HEK293 (cell line): ENCODE results near the gene PRM3.

Source experiments
- CTCF ChIA-PET: fragments of 350-600 bp; formaldehyde crosslinking; extraction: SDS; loops from one replicate; lab custom pipeline; 2021; ENCODE audit warnings: antibody characterized with exemption; lab: Yijun Ruan, JAX
- POLR2A ChIA-PET: fragments of 300-600 bp; formaldehyde crosslinking; extraction: SDS; loops from one replicate; lab custom pipeline; 2020; ENCODE audit warnings: antibody characterized with exemption, inconsistent platforms; lab: Yijun Ruan, JAX
- H3K27ac ChIP-seq: fragments of 200-500 bp; sonication (Bioruptor generic); 2 replicates; pipeline ENCODE4 v1.5.1; 2014; ENCODE audit warnings: low read depth, low read length, control low read depth, inconsistent platforms; ENCODE audit errors: extremely low read depth
- H3K36me3 ChIP-seq, 2 experiments: fragments of 200-500 bp in 1 of 2; sonication (Bioruptor generic) in 1 of 2; 1 replicate in 1 of 2; 2 replicates in 1 of 2; pipeline ENCODE4 v1.5.1; 2014 to 2017; ENCODE audit warnings: inconsistent platforms in 2 of 2, low read length in 2 of 2; ENCODE audit not compliant: control insufficient read depth in 2 of 2, insufficient read depth in 1 of 2
- H3K4me1 ChIP-seq: fragments of 200-500 bp; sonication (Bioruptor generic); 2 replicates; pipeline ENCODE4 v1.5.1; 2014; ENCODE audit warnings: mild to moderate bottlenecking, low read length, inconsistent platforms; ENCODE audit not compliant: control insufficient read depth, insufficient read depth
- H3K4me3 ChIP-seq: 2 replicates; pipeline ENCODE4 v1.5.1; 2011; ENCODE audit warnings: low read depth, mild to moderate bottlenecking, control low read depth, low read length, moderate library complexity
- H3K9me3 ChIP-seq: fragments of 200-500 bp; sonication (Bioruptor generic); 2 replicates; pipeline ENCODE4 v1.5.1; 2014; ENCODE audit warnings: low read depth, low read length, inconsistent platforms; ENCODE audit not compliant: control insufficient read depth, insufficient read depth
- YY2 ChIP-seq: fragments of 450-650 bp; formaldehyde crosslinking; IDR thresholded peaks from 2 replicates; pipeline ENCODE4 v1.5.1; 2016; ENCODE audit warnings: missing biosample characterization, missing genetic modification characterization
- ZBTB48 ChIP-seq: fragments of 450-650 bp; formaldehyde crosslinking; IDR thresholded peaks from 2 replicates; pipeline ENCODE4 v1.5.1; 2016; ENCODE audit warnings: missing biosample characterization, missing genetic modification characterization
- ZBTB8A ChIP-seq: fragments of 450-650 bp; formaldehyde crosslinking; IDR thresholded peaks from 2 replicates; pipeline ENCODE4 v1.5.1; 2016; ENCODE audit warnings: missing biosample characterization, missing genetic modification characterization
- ZNF121 ChIP-seq: fragments of 450-650 bp; formaldehyde crosslinking; IDR thresholded peaks from 2 replicates; pipeline ENCODE4 v1.5.1; 2016; ENCODE audit warnings: missing biosample characterization, missing genetic modification characterization
- ZNF140 ChIP-seq: fragments of 450-650 bp; formaldehyde crosslinking; IDR thresholded peaks from 2 replicates; pipeline ENCODE4 v1.5.1; 2016; ENCODE audit warnings: missing biosample characterization, missing genetic modification characterization
- ZNF157 ChIP-seq: fragments of 450-650 bp; formaldehyde crosslinking; IDR thresholded peaks from 2 replicates; pipeline ENCODE4 v1.5.1; 2016; ENCODE audit warnings: missing biosample characterization, missing genetic modification characterization
- ZNF223 ChIP-seq: fragments of 450-650 bp; formaldehyde crosslinking; IDR thresholded peaks from 2 replicates; pipeline ENCODE4 v1.5.1; 2016; ENCODE audit warnings: missing biosample characterization, missing genetic modification characterization
- ZNF555 ChIP-seq: fragments of 450-650 bp; formaldehyde crosslinking; conservative IDR thresholded peaks from 2 replicates; pipeline ENCODE4 v1.5.1; 2017; ENCODE audit warnings: missing biosample characterization, mild to moderate bottlenecking, missing genetic modification characterization, inconsistent platforms
- ZNF560 ChIP-seq: fragments of 450-650 bp; formaldehyde crosslinking; IDR thresholded peaks from 2 replicates; pipeline ENCODE4 v1.5.1; 2017; ENCODE audit warnings: missing biosample characterization, missing genetic modification characterization, borderline replicate concordance
- ZNF600 ChIP-seq: fragments of 450-650 bp; formaldehyde crosslinking; IDR thresholded peaks from 2 replicates; pipeline ENCODE4 v1.5.1; 2016; ENCODE audit warnings: missing biosample characterization, missing genetic modification characterization
- ZNF664 ChIP-seq: fragments of 450-650 bp; formaldehyde crosslinking; IDR thresholded peaks from 2 replicates; pipeline ENCODE4 v1.5.1; 2016; ENCODE audit warnings: missing biosample characterization, missing genetic modification characterization
- TF ChIP-seq, protein P1 (sequence below): fragments of 450-650 bp; formaldehyde crosslinking; optimal IDR thresholded peaks from 2 replicates; pipeline ENCODE3; 2016; ENCODE audit warnings: missing biosample characterization, mild to moderate bottlenecking, missing genetic modification characterization
- TF ChIP-seq, protein P2 (sequence below): fragments of 450-650 bp; formaldehyde crosslinking; IDR thresholded peaks from 2 replicates; pipeline ENCODE4 v1.5.1; 2016; ENCODE audit warnings: missing biosample characterization, missing genetic modification characterization
- TF ChIP-seq, protein P3 (sequence below): fragments of 450-650 bp; formaldehyde crosslinking; conservative IDR thresholded peaks from 2 replicates; pipeline ENCODE4 v1.5.1; 2016; ENCODE audit warnings: low read depth, missing biosample characterization, missing genetic modification characterization
- TF ChIP-seq, protein P4 (sequence below): fragments of 450-650 bp; formaldehyde crosslinking; IDR thresholded peaks from 2 replicates; pipeline ENCODE4 v1.5.1; 2016; ENCODE audit warnings: missing biosample characterization, missing genetic modification characterization, low read depth
- TF ChIP-seq, protein P5 (sequence below): fragments of 450-650 bp; formaldehyde crosslinking; IDR thresholded peaks from 2 replicates; pipeline ENCODE4 v1.5.1; 2016; ENCODE audit warnings: missing biosample characterization, missing genetic modification characterization

Gene PRM3

DNA sequence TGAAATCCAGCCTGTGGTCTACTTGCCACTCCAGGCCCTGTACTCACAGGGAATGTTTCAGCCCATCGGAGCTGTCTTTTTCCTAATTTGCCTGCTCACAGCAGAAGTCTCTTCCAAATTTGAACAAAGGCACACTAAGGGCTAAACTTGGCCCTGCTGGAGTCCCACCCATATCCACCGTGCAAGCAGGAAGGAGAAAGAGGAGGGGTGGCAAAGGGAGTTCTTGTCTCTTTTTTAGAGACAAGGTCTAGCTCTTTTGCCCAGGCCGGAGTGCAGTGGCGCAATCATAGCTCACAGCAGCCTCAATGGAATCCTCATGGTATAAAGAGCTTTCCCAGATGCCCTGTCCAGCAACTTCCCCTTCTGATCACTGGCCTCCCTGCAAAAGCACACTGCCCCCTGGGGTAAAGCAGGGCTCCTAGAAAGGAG lies 10.4 kb upstream of the PRM3 start:
- no peak overlapping the region for H3K27ac ChIP-seq
- CTCF ChIA-PET: interaction anchor here (0.7 to 1.5 kb wide), 3 partner anchors 24 to 320 kb away, joined by 3 to 5 read pairs (median 3); no protein-coding TSS in a partner anchor

DNA sequence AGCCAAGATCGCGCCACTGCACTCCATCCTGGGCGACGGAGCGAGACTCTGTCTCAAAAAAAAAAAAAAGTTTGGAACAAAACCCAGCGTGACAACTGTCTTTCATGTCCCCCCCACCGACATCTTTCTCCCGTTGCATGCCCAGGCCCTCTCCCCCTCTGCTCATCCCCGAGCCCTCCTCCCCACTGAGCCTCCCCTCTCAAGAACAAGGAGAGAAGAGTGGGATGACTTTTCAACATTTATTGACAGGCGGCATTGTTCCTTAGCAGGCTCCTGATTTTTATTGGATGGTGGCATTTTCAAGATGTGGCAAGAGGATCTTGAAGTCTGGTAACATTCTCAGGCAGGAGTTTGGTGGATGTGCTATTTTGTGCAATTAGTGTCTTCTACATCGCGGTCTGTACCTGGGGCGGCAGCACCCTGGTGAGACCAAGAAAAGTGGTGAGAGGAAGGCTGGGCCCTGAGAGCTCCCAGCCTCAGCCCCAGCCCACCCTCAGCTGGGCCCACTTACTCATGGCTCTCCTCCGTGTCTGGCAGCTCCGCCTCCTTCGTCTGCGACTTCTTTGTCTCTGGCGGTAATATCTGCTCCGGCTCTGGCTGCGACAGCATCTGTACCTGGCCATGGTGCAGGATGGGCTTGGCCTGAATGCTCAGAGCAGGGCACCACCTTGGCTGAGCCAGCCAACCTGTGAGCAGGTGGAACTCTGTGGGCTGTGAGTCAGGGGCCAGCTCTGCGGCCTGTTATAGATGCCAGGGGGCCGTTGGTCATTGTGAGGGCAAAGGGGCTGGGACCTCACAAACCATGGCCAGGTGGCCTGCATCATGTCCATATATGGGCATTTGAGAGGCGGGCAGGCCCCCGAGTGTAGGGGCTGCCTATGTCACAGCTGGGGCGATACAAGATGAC lies 7.4 kb upstream of the PRM3 start, which contains the start of gene PRM1:
PRM1 (minus strand) TSS at position 715 of the 907 bp plus-strand sequence; CDS start at position 623, 92 bp downstream.
- POLR2A ChIA-PET: interaction anchor here (1.1 kb wide), 1 partner anchor 25 kb away, joined by 7 read pairs; the partner anchor contains the start of gene SOCS1
- Histone ChIP-seq H3K36me3 (no peaks in the 10 kb centered on the region), H3K27ac (no peak within 1 kb of the TSS), H3K4me1 (no peaks in the 10 kb centered on the region), H3K4me3 (no peak within 1 kb of the TSS), H3K9me3 (no peaks in the 10 kb centered on the region)
- CTCF ChIA-PET: interaction anchor here (0.5 kb wide), 1 partner anchor 126 kb away, joined by 5 read pairs; no protein-coding TSS in a partner anchor
- TF ChIP-seq ZNF600 (tag by site-specific recombination) (no peak), ZNF560 (tag by site-specific recombination) (no peak), ZNF121 (tag by site-specific recombination) (no peak), ZNF157 (tag by site-specific recombination) (no peak), ZNF664 (no peak), YY2 (tag by site-specific recombination) (no peak), ZBTB48 (tag by site-specific recombination) (no peak), ZNF140 (tag by site-specific recombination) (no peak), ZBTB8A (tag by site-specific recombination) (no peak), ZNF555 (tag by site-specific recombination) (no peak), ZNF223 (no peak)
- TF ChIP-seq, protein P1, sequence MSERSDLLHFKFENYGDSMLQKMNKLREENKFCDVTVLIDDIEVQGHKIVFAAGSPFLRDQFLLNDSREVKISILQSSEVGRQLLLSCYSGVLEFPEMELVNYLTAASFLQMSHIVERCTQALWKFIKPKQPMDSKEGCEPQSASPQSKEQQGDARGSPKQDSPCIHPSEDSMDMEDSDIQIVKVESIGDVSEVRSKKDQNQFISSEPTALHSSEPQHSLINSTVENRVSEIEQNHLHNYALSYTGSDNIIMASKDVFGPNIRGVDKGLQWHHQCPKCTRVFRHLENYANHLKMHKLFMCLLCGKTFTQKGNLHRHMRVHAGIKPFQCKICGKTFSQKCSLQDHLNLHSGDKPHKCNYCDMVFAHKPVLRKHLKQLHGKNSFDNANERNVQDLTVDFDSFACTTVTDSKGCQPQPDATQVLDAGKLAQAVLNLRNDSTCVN: no peak
- TF ChIP-seq, protein P2, sequence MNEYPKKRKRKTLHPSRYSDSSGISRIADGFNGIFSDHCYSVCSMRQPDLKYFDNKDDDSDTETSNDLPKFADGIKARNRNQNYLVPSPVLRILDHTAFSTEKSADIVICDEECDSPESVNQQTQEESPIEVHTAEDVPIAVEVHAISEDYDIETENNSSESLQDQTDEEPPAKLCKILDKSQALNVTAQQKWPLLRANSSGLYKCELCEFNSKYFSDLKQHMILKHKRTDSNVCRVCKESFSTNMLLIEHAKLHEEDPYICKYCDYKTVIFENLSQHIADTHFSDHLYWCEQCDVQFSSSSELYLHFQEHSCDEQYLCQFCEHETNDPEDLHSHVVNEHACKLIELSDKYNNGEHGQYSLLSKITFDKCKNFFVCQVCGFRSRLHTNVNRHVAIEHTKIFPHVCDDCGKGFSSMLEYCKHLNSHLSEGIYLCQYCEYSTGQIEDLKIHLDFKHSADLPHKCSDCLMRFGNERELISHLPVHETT (tag by site-specific recombination): no peak
- TF ChIP-seq, protein P3, sequence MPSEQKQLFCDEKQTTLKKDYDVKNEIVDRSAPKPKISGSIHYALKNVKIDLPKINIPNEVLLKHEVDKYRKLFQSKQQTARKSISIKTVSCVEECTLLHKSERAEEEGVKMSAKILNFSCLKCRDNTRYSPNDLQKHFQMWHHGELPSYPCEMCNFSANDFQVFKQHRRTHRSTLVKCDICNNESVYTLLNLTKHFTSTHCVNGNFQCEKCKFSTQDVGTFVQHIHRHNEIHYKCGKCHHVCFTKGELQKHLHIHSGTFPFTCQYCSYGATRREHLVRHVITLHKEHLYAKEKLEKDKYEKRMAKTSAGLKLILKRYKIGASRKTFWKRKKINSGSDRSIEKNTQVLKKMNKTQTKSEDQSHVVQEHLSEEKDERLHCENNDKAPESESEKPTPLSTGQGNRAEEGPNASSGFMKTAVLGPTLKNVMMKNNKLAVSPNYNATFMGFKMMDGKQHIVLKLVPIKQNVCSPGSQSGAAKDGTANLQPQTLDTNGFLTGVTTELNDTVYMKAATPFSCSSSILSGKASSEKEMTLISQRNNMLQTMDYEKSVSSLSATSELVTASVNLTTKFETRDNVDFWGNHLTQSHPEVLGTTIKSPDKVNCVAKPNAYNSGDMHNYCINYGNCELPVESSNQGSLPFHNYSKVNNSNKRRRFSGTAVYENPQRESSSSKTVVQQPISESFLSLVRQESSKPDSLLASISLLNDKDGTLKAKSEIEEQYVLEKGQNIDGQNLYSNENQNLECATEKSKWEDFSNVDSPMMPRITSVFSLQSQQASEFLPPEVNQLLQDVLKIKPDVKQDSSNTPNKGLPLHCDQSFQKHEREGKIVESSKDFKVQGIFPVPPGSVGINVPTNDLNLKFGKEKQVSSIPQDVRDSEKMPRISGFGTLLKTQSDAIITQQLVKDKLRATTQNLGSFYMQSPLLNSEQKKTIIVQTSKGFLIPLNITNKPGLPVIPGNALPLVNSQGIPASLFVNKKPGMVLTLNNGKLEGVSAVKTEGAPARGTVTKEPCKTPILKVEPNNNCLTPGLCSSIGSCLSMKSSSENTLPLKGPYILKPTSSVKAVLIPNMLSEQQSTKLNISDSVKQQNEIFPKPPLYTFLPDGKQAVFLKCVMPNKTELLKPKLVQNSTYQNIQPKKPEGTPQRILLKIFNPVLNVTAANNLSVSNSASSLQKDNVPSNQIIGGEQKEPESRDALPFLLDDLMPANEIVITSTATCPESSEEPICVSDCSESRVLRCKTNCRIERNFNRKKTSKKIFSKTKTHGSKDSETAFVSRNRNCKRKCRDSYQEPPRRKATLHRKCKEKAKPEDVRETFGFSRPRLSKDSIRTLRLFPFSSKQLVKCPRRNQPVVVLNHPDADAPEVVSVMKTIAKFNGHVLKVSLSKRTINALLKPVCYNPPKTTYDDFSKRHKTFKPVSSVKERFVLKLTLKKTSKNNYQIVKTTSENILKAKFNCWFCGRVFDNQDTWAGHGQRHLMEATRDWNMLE: no peak

More for the DNA sequence above, 10.4 kb upstream of the PRM3 start:
- POLR2A ChIA-PET: interaction anchor here (1.9 kb wide), 1 partner anchor 28 kb away, joined by 4 read pairs; the partner anchor contains the start of gene SOCS1
- H3K9me3 ChIP-seq: no peaks in the 10 kb centered on the region
- H3K36me3 ChIP-seq: no peaks in the 10 kb centered on the region
- TF ChIP-seq, protein P4, sequence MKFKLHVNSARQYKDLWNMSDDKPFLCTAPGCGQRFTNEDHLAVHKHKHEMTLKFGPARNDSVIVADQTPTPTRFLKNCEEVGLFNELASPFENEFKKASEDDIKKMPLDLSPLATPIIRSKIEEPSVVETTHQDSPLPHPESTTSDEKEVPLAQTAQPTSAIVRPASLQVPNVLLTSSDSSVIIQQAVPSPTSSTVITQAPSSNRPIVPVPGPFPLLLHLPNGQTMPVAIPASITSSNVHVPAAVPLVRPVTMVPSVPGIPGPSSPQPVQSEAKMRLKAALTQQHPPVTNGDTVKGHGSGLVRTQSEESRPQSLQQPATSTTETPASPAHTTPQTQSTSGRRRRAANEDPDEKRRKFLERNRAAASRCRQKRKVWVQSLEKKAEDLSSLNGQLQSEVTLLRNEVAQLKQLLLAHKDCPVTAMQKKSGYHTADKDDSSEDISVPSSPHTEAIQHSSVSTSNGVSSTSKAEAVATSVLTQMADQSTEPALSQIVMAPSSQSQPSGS (tag by site-specific recombination): no peak
- TF ChIP-seq, protein P5, sequence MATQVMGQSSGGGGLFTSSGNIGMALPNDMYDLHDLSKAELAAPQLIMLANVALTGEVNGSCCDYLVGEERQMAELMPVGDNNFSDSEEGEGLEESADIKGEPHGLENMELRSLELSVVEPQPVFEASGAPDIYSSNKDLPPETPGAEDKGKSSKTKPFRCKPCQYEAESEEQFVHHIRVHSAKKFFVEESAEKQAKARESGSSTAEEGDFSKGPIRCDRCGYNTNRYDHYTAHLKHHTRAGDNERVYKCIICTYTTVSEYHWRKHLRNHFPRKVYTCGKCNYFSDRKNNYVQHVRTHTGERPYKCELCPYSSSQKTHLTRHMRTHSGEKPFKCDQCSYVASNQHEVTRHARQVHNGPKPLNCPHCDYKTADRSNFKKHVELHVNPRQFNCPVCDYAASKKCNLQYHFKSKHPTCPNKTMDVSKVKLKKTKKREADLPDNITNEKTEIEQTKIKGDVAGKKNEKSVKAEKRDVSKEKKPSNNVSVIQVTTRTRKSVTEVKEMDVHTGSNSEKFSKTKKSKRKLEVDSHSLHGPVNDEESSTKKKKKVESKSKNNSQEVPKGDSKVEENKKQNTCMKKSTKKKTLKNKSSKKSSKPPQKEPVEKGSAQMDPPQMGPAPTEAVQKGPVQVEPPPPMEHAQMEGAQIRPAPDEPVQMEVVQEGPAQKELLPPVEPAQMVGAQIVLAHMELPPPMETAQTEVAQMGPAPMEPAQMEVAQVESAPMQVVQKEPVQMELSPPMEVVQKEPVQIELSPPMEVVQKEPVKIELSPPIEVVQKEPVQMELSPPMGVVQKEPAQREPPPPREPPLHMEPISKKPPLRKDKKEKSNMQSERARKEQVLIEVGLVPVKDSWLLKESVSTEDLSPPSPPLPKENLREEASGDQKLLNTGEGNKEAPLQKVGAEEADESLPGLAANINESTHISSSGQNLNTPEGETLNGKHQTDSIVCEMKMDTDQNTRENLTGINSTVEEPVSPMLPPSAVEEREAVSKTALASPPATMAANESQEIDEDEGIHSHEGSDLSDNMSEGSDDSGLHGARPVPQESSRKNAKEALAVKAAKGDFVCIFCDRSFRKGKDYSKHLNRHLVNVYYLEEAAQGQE (tag by site-specific recombination): 0 out of 2 replicates have a peak, but pooled peaks have one; percentile 37
- no peaks in the 10 kb centered on the region for H3K4me1 ChIP-seq
- no peak overlapping the region for H3K4me3 ChIP-seq
